ENCODE results near the gene DGAT2.

The DGAT2 gene

DNA sequence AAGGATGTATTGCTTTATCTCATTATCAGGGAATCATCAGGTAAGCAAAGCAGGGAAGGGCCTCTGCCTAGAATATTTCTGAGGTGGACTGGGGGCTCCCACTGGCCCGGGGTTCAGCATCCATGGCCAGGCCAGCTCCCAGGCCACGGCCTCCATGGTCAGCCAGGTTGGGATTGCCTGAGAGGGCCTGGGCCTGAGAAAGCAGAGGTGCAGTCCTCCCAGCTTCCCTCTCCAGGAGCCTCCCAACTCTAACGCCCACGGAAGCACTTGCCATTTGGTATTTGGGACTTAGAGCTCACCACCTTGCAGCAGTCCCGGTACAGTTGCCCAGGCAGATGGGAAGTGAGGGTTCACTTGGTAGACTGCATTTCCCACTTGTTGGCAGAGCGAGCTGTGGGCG is 12.7 kb downstream of the DGAT2 start:
- H3K9ac ChIP-seq (ENCODE audit: low read length): no peak overlapping the region
- no peaks in the 10 kb centered on the region for H3K4me1 ChIP-seq (ENCODE audit: control insufficient read depth, insufficient read depth, low read length)
- no peak overlapping the region for H3K27ac ChIP-seq (ENCODE audit: low read depth, low read length)

DNA sequence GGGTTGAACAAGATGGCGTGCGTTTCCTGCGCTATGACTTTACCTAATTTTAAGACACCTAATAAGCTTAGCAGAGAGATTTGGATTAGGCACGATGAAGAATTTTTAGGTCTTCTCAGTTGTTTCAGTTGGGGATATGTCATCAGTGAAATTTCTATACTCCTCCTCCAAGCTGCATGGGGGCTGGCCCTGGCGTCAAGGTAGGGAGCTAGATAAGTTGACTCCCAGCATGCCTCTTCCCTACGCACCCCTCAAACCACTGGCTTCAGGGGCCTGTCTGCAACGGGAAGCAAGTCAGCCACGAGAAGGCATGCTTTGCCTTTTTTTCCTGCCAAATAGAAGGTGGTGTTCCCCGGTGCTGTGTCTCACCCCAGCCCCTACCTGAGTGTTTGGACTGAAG is 13.3 kb downstream of the DGAT2 start:
- H3K36me3 ChIP-seq (ENCODE audit: control insufficient read depth, insufficient read depth, low read length): no peaks in the 10 kb centered on the region
- H3K4me1 ChIP-seq (ENCODE audit: control insufficient read depth, insufficient read depth, low read length): no peaks in the 10 kb centered on the region
- H3K4me3 ChIP-seq (ENCODE audit: low read depth, low read length): no peak overlapping the region
- H3K27me3 ChIP-seq (ENCODE audit: control insufficient read depth, insufficient read depth, low read length): peaks cover 5% of the 10 kb centered on the region; the same call in 1 of the 2 replicates
- H3K9ac ChIP-seq (ENCODE audit: low read length): no peak overlapping the region
- H3K27ac ChIP-seq (ENCODE audit: low read depth, low read length): no peak overlapping the region
- H3K9me3 ChIP-seq (ENCODE audit: control insufficient read depth, insufficient read depth, low read depth, low read length): no peaks in the 10 kb centered on the region

More for the DNA sequence above, 12.7 kb downstream of the DGAT2 start:
- Histone ChIP-seq H3K27me3 (ENCODE audit: control insufficient read depth, insufficient read depth, low read length) (peaks cover 10% of the 10 kb centered on the region), H3K9me3 (ENCODE audit: control insufficient read depth, insufficient read depth, low read depth, low read length) (no peaks in the 10 kb centered on the region), H3K36me3 (ENCODE audit: control insufficient read depth, insufficient read depth, low read length) (no peaks in the 10 kb centered on the region), H3K4me3 (ENCODE audit: low read depth, low read length) (no peak overlapping the region)

DNA sequence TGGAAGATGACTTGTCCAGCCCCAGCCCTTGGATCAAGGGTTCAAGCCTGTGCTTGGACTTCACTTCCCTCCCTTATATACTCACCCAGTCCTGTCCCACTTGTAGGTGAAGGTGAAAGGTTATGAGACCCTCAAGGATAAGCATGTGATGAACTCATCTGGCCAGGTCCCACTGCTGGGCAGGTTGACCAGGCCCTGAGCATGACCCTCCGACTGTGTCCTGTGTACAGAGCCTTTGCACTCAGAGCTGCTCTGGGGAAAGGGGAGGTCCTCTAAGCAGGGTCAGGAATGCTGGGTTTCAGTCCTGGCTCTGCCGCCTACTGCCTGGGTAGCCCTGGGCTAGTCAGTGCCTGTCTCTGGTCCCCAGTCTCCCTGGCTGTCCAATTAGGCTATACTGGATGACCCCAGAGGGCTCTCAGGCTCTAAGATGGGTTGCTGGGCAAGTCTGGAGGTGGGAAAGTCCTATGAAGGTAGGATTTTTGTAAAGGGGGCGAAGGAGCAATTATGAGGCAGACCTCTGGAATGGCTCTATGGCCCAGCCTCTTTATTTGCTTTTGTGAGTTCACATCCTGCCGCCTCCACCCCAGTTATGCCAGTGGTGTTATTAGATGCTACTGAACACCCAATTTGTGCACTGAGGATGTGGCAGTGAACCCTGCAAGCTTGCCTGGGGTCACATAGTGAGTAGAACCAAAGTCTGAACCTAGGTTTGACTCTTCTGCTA is 14.1 kb downstream of the DGAT2 start:
- Histone ChIP-seq H3K27me3 (ENCODE audit: control insufficient read depth, insufficient read depth, low read length) (no peaks in the 10 kb centered on the region), H3K27ac (ENCODE audit: low read depth, low read length) (no peak overlapping the region), H3K4me3 (ENCODE audit: low read depth, low read length) (no peak overlapping the region), H3K36me3 (ENCODE audit: control insufficient read depth, insufficient read depth, low read length) (no peaks in the 10 kb centered on the region), H3K9me3 (ENCODE audit: control insufficient read depth, insufficient read depth, low read depth, low read length) (no peaks in the 10 kb centered on the region), H3K9ac (ENCODE audit: low read length) (no peak overlapping the region), H3K4me1 (ENCODE audit: control insufficient read depth, insufficient read depth, low read length) (no peaks in the 10 kb centered on the region)

DNA sequence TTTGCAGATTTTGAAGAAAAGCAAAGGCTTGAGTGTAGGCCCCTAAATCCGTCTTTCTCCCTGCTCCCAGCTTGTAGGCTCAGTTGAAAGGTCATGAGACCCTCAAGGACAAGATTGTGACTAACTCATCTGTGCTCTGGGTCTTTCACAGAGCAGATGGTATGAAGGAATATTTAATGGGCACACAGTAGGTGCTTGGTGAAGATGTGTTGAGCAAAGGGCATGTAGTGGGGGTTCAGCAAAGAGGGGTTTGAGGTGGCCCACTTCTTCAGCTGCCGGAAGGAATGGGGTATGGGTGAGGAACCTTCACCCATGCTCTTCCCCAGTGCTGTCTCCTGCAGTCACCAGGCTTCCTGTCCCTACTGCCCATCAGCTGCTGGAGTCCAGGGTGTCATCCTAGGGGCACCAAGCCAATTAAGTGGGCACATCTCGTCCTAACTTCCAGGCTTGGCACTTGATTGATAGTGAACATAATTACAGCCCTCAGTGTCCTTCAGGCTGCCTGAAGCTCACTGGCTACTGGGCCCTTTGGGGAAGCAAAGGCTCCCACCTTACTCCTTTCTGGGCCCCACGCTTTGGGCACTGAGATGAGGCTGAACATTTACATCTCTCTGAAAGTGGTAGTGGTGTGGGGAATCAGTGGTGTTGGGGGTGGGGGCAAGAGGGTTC is 15.0 kb downstream of the DGAT2 start:
- H3K36me3 ChIP-seq (ENCODE audit: control insufficient read depth, insufficient read depth, low read length): no peaks in the 10 kb centered on the region
- no peaks in the 10 kb centered on the region for H3K4me1 ChIP-seq (ENCODE audit: control insufficient read depth, insufficient read depth, low read length)
- no peaks in the 10 kb centered on the region for H3K27me3 ChIP-seq (ENCODE audit: control insufficient read depth, insufficient read depth, low read length)
- no peak overlapping the region for H3K4me3 ChIP-seq (ENCODE audit: low read depth, low read length)
- H3K27ac ChIP-seq (ENCODE audit: low read depth, low read length): no peak overlapping the region
- no peaks in the 10 kb centered on the region for H3K9me3 ChIP-seq (ENCODE audit: control insufficient read depth, insufficient read depth, low read depth, low read length)
- H3K9ac ChIP-seq (ENCODE audit: low read length): no peak overlapping the region

DNA sequence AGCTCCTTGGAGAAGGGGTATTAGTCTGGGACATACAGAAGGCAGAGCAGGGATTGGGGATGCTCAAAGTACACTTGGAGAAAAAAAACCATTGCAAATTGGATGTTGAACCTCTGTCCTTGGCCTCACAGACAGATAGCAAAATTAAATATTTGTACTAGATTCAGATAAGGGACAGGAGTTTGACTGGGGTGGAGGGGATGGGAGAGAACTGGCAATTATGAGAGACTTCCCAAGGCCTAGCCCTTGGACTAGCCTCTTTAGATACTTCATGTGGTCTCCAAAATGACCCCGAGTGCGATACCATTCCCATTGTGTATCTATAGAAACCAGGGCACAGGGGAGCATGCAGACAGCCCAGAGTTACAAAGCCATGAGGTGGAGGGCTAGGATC is 15.5 kb downstream of the DGAT2 start:
- H3K9me3 ChIP-seq (ENCODE audit: control insufficient read depth, insufficient read depth, low read depth, low read length): no peaks in the 10 kb centered on the region
- H3K27me3 ChIP-seq (ENCODE audit: control insufficient read depth, insufficient read depth, low read length): no peaks in the 10 kb centered on the region
- H3K27ac ChIP-seq (ENCODE audit: low read depth, low read length): no peak overlapping the region
- H3K4me1 ChIP-seq (ENCODE audit: control insufficient read depth, insufficient read depth, low read length): no peaks in the 10 kb centered on the region
- H3K4me3 ChIP-seq (ENCODE audit: low read depth, low read length): no peak overlapping the region
- no peak overlapping the region for H3K9ac ChIP-seq (ENCODE audit: low read length)
- no peaks in the 10 kb centered on the region for H3K36me3 ChIP-seq (ENCODE audit: control insufficient read depth, insufficient read depth, low read length)

DNA sequence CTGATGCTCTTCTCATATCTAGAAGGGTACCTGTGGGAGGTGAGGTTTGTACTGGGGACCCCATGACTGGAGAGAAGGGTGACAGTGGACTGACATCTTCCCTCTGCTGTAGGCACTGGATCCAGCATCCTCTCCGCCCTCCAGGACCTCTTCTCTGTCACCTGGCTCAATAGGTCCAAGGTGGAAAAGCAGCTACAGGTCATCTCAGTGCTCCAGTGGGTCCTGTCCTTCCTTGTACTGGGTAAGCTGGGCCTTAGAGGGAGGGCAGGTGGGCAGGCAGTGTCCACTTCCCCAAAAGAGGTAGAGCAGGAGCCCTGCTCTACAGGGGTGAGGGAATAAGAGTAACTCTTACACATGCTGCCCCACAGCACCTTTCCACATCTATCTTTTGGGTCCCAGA is 15.9 kb downstream of the DGAT2 start:
- H3K27ac ChIP-seq (ENCODE audit: low read depth, low read length): no peak overlapping the region
- no peak overlapping the region for H3K4me3 ChIP-seq (ENCODE audit: low read depth, low read length)
- no peaks in the 10 kb centered on the region for H3K27me3 ChIP-seq (ENCODE audit: control insufficient read depth, insufficient read depth, low read length)
- no peak overlapping the region for H3K9ac ChIP-seq (ENCODE audit: low read length)
- H3K36me3 ChIP-seq (ENCODE audit: control insufficient read depth, insufficient read depth, low read length): no peaks in the 10 kb centered on the region
- no peaks in the 10 kb centered on the region for H3K9me3 ChIP-seq (ENCODE audit: control insufficient read depth, insufficient read depth, low read depth, low read length)
- H3K4me1 ChIP-seq (ENCODE audit: control insufficient read depth, insufficient read depth, low read length): no peaks in the 10 kb centered on the region

DNA sequence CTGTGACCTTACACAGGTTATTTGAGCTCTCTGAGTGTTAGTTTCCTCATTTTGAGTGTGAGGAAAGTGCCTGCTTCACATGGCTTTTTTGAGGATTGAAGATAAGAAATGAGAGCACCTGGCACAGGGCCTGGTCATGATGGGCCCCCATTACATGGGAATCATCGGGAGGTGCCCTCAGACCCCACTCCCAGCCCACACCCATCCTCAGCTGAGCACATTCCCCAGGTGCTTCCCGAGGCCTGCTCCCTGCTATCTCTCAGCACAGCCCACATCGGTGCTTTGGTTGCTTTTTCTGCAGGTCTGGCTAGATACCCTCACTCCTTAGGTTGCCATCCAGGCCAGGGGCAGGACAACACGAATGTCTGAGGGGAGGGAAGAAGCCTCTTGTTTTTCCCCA is 16.6 kb downstream of the DGAT2 start:
- no peaks in the 10 kb centered on the region for H3K36me3 ChIP-seq (ENCODE audit: control insufficient read depth, insufficient read depth, low read length)
- no peak overlapping the region for H3K9ac ChIP-seq (ENCODE audit: low read length)
- H3K4me3 ChIP-seq (ENCODE audit: low read depth, low read length): no peak overlapping the region
- no peak overlapping the region for H3K27ac ChIP-seq (ENCODE audit: low read depth, low read length)
- no peaks in the 10 kb centered on the region for H3K27me3 ChIP-seq (ENCODE audit: control insufficient read depth, insufficient read depth, low read length)
- H3K9me3 ChIP-seq (ENCODE audit: control insufficient read depth, insufficient read depth, low read depth, low read length): no peaks in the 10 kb centered on the region
- H3K4me1 ChIP-seq (ENCODE audit: control insufficient read depth, insufficient read depth, low read length): no peaks in the 10 kb centered on the region

DNA sequence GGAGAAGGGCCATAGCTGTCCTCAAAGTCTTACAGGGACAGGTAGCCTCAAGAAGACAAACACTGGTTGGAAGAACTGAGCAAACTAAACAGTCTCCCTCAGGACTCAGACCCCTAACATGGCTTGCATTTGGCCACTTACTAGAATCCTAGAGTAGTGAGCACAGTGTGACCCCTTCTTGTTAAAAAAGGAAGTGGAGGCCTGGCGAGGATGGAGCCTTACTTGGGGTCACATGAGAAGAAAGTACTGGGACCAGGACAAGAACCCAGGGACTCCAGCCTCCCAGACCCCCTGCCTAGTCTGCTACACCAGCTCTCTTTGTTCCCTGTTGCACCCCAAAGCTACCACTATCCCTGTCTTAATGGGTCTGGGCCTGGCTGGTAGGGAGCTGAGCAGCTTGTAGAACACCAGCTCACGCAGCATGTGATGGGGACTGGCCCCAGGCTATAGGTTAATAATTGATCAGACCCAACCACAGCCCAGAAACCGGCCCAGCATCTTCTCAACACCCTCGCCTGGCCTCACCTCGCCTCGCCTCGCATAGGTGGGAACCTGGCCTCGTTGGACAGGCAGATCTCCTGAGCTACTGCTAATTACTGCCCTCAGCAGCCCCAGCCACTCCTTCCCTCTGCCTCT is 17.6 kb downstream of the DGAT2 start:
- Histone ChIP-seq H3K36me3 (ENCODE audit: control insufficient read depth, insufficient read depth, low read length) (no peaks in the 10 kb centered on the region), H3K27me3 (ENCODE audit: control insufficient read depth, insufficient read depth, low read length) (no peaks in the 10 kb centered on the region), H3K4me1 (ENCODE audit: control insufficient read depth, insufficient read depth, low read length) (no peaks in the 10 kb centered on the region), H3K9me3 (ENCODE audit: control insufficient read depth, insufficient read depth, low read depth, low read length) (no peaks in the 10 kb centered on the region), H3K9ac (ENCODE audit: low read length) (no peak overlapping the region), H3K27ac (ENCODE audit: low read depth, low read length) (no peak overlapping the region), H3K4me3 (ENCODE audit: low read depth, low read length) (no peak overlapping the region)

DNA sequence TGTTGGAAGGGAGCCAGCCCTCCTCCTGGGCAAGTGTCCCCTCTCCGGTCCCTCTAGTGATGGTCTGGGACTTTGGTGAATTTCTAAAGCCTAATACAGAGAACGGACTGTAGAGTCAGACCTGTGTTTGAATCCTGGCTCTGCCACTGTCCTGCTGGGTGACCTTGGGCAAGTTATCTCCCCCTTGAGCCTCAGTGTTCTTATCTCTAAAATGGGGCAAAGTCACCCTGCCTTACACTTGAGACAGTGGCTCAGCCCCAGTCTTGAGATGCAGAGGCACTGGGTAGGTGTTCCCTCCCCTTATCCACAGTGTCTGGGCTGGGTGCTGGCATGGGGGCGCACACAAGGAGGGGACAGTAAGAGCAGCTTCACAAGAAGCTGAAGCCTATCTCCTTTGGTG is 20.9 kb downstream of the DGAT2 start:
- no peaks in the 10 kb centered on the region for H3K36me3 ChIP-seq (ENCODE audit: control insufficient read depth, insufficient read depth, low read length)
- H3K27me3 ChIP-seq (ENCODE audit: control insufficient read depth, insufficient read depth, low read length): no peaks in the 10 kb centered on the region
- no peak overlapping the region for H3K4me3 ChIP-seq (ENCODE audit: low read depth, low read length)
- no peaks in the 10 kb centered on the region; the same call in 1 of the 2 replicates for H3K4me1 ChIP-seq (ENCODE audit: control insufficient read depth, insufficient read depth, low read length)
- H3K27ac ChIP-seq (ENCODE audit: low read depth, low read length): no peak overlapping the region
- no peaks in the 10 kb centered on the region for H3K9me3 ChIP-seq (ENCODE audit: control insufficient read depth, insufficient read depth, low read depth, low read length)
- no peak overlapping the region for H3K9ac ChIP-seq (ENCODE audit: low read length)

DNA sequence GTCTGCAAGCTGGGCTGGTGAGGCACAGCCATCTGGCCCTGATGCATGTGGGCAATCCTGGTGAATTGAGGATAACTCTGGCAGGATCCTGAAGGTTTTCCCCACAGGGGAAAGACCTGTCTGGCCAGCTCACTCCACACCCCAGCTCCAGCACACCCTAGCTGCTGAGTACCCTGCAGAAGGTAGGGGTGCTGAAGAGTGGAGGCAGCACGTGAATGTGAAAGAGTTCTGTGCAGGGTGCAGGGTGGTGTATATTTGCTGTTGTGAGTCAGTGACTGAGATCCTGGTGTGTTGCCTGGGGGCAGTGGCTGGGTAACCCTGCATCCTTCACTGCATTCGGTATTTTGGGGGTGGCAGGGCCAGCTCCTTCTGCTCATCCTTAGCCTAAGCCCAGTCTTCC is 22.4 kb downstream of the DGAT2 start:
- Histone ChIP-seq H3K9me3 (ENCODE audit: control insufficient read depth, insufficient read depth, low read depth, low read length) (no peaks in the 10 kb centered on the region), H3K36me3 (ENCODE audit: control insufficient read depth, insufficient read depth, low read length) (no peaks in the 10 kb centered on the region), H3K4me3 (ENCODE audit: low read depth, low read length) (no peak overlapping the region), H3K9ac (ENCODE audit: low read length) (no peak overlapping the region), H3K27me3 (ENCODE audit: control insufficient read depth, insufficient read depth, low read length) (no peaks in the 10 kb centered on the region), H3K27ac (ENCODE audit: low read depth, low read length) (no peak overlapping the region), H3K4me1 (ENCODE audit: control insufficient read depth, insufficient read depth, low read length) (no peaks in the 10 kb centered on the region; the same call in 1 of the 2 replicates)

DNA sequence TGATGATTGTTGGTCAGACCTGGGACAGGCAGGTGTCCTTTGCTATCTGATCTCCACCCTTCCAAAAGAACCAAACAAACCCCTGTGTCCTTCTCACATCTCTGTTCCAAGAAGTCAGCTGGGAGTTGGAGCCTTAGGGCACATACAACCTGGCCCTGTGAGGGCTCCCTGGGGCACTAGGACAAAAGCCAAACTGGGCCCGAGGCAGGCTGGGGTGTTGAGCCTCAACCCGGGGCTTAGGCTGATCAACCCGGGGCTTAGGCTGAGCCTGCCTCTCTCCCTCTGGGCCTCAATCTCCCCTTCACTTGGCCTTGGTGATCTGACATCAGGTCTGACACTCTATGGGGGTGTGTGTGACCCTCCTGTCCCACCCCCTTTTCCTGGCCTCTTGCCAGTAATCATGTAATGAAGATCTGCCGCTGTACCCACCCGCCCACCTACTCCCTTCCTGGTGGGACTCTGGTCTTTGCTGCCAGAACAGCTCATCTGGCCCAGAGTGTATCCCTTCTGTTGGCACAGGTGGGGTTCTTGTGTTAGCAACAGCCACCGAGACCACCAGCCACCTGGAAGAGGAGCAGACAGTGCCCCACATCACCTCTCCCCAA is 23.7 kb downstream of the DGAT2 start:
- Histone ChIP-seq H3K36me3 (ENCODE audit: control insufficient read depth, insufficient read depth, low read length) (no peaks in the 10 kb centered on the region), H3K9me3 (ENCODE audit: control insufficient read depth, insufficient read depth, low read depth, low read length) (no peaks in the 10 kb centered on the region), H3K4me1 (ENCODE audit: control insufficient read depth, insufficient read depth, low read length) (no peaks in the 10 kb centered on the region; the same call in 1 of the 2 replicates), H3K9ac (ENCODE audit: low read length) (no peak overlapping the region), H3K4me3 (ENCODE audit: low read depth, low read length) (no peak overlapping the region), H3K27me3 (ENCODE audit: control insufficient read depth, insufficient read depth, low read length) (no peaks in the 10 kb centered on the region), H3K27ac (ENCODE audit: low read depth, low read length) (no peak overlapping the region)

Measured in HUES6 (cell line).